ENCODE data around the gene MBD3L5. TPM values are rescaled to one million over a fixed set of nuclear protein-coding genes. Genes with fewer than 3 reads are reported as not detected.

Gene MBD3L5
- total and polyA plus RNA-seq, 2 donors (not counting 3 experiments of a cell fraction or from before 2014, with no cell fraction given): not detected

- dilution Hi-C loops (cut with MboI; ENCODE audit: extremely low pct_ligation_motif_present, low sequenced_read_pairs) (no loop called here), intact Hi-C loops (cut with micrococcal nuclease) (no loop called here)
- no peaks in the 10 kb centered on the region for H3K9me3 ChIP-seq (replicated peaks; ENCODE audit: control insufficient read depth, insufficient read depth, low read length)
- H2AFZ ChIP-seq (ENCODE audit: low read depth, low read length): no peak overlapping the region
- no TSS peak for BruUV-seq (replicated peaks)
- H3K79me2 ChIP-seq (ENCODE audit: control insufficient read depth, insufficient read depth, low read length): no peaks in the 10 kb centered on the region
- H3K9me1 ChIP-seq (replicated peaks; ENCODE audit: control insufficient read depth, extremely low read depth, insufficient read depth, low read length): no peaks in the 10 kb centered on the region
- no peaks in the 10 kb centered on the region for H3K4me1 ChIP-seq (ENCODE audit: control insufficient read depth, extremely low read depth, insufficient read depth, low read length)
- TF ChIP-seq CTCF (IDR thresholded peaks at IDR 0.05; ENCODE audit: extremely low read depth in 1 of 2, insufficient read depth in 1 of 2, low read depth in 1 of 2, low read length in 2 of 2): no peak
- no peak for TF ChIP-seq EZH2 (IDR thresholded peaks at IDR 0.05; ENCODE audit: borderline replicate concordance, low read depth, low read length, severe bottlenecking)
- no peak for TF ChIP-seq MYC (IDR thresholded peaks at IDR 0.05; ENCODE audit: low read depth, low read length)
- TF ChIP-seq GATA2 (IDR thresholded peaks at IDR 0.05; ENCODE audit: insufficient read depth, insufficient read length, low read depth, low read length): no peak
- TF ChIP-seq POLR2AphosphoS5 (IDR thresholded peaks at IDR 0.05; ENCODE audit: insufficient read depth, low read depth, low read length): no peak
- TF ChIP-seq JUN (IDR thresholded peaks at IDR 0.05; ENCODE audit: borderline replicate concordance, insufficient read depth, insufficient read length, low read depth): no peak
- no peaks in the 10 kb centered on the region for H3K36me3 ChIP-seq (ENCODE audit: control insufficient read depth in 2 of 2, extremely low read depth in 1 of 2, insufficient read depth in 2 of 2, low read length in 2 of 2)
- no peaks in the 10 kb centered on the region for H4K20me1 ChIP-seq (replicated peaks; ENCODE audit: control insufficient read depth, extremely low read depth, insufficient read depth, low read length)
- FAIRE-seq (no peak), DNase-seq (ENCODE audit: low read depth, low spot score) (no peak)
- H3K9ac ChIP-seq (replicated peaks; ENCODE audit: extremely low read depth, insufficient read depth, low read length): no peak overlapping the region
- no peaks in the 10 kb centered on the region for H3K27me3 ChIP-seq (ENCODE audit: control insufficient read depth in 2 of 2, insufficient read depth in 2 of 2, low read length in 2 of 2)
- CTCF ChIA-PET: interaction anchor here (0.6 kb wide), 1 partner anchor 13 kb away, joined by 3 read pairs; no protein-coding TSS in a partner anchor
- no peak overlapping the region for H3K27ac ChIP-seq (ENCODE audit: insufficient read depth, low read depth, low read length)
- no peak overlapping the region for H3K4me3 ChIP-seq (replicated peaks in 1 of 3; ENCODE audit: insufficient read depth in 1 of 3, low read depth in 1 of 3, low read length in 3 of 3)
- POLR2A ChIA-PET: no interaction called here
- no peak overlapping the region for H3K4me2 ChIP-seq (ENCODE audit: insufficient read depth, low read length)
Measured at GRCh38 chr19:7000816-7001215, 29.6 kb upstream of the MBD3L5 start.

All from endothelial cell of umbilical vein (primary cell).